Measurements from ENCODE around the gene TPM4. TPM values are rescaled to one million over a fixed set of nuclear protein-coding genes. Genes with fewer than 3 reads are reported as not detected.

Gene TPM4
- total and polyA plus RNA-seq, 2 of the 13 experiments (the other 11 are each of a cell fraction or from before 2014, with no cell fraction given), result 180 to 188 TPM

GRCh38 chr19:16116067-16116466 is 39.8 kb downstream of the TPM4 start (continued):
- TF ChIP-seq ARID5B (CRISPR knock-in tag; IDR thresholded peaks at IDR 0.05) (0 out of 2 replicates have a peak, but pooled peaks have one; percentile 27), ARID4A (CRISPR knock-in tag; IDR thresholded peaks at IDR 0.05; ENCODE audit: borderline replicate concordance) (no peak), ATF5 (CRISPR knock-in tag; IDR thresholded peaks at IDR 0.05; ENCODE audit: low read depth) (no peak), KDM5A (IDR thresholded peaks at IDR 0.05; ENCODE audit: borderline replicate concordance, low read length) (no peak), ZNF207 (IDR thresholded peaks at IDR 0.05; ENCODE audit: borderline replicate concordance) (no peak), ZNF234 (CRISPR knock-in tag; conservative IDR thresholded peaks at IDR 0.05) (no peak), ZNF576 (CRISPR knock-in tag; IDR thresholded peaks at IDR 0.05) (no peak), THRA (CRISPR knock-in tag; IDR thresholded peaks at IDR 0.05; ENCODE audit: borderline replicate concordance) (0 out of 2 replicates have a peak, but pooled peaks have one; percentile 13), RARA (CRISPR knock-in tag; IDR thresholded peaks at IDR 0.05) (0 out of 2 replicates have a peak, but pooled peaks have one; percentile 50)

All from HepG2 (cell line).